GM19463 (cell line): ENCODE measurements around the gene CISD1.

Source experiments
- ATAC-seq: cut with Tn5 transposase; IDR thresholded peaks from one replicate; pipeline ENCODE4 v1.9.1; 2021; ENCODE audit warnings: mild to moderate bottlenecking, moderate library complexity; ENCODE audit not compliant: unreplicated experiment

Gene CISD1

DNA sequence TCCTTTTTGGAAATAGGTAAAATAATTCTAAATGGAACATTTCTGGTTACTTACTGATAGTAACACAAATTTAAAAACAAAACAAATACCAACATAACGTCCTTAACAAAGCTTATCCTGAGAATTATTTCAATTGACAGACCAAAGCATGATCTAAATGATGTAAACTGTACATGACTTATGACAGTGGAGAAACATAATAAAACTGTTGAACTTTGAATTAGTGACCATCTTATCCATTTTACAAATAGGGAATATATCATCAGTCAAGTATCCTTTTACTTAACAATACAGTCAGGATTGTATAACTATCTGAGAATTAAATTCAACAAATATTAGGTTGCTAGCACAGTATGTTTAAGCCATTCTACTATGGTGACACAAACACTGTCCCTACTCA is 3.7 kb upstream of the CISD1 start:
- no peak for ATAC-seq

GRCh38 chr10:58266003-58266825 is 2.7 kb upstream of the CISD1 start:
- ATAC-seq, result no peak

GRCh38 chr10:58266826-58267712 is 1.9 kb upstream of the CISD1 start:
- ATAC-seq, result peak; percentile 3

- ATAC-seq, result peak; percentile 55
Observed at GRCh38 chr10:58267713-58268453, 1.1 kb upstream of the CISD1 start, which contains the start of gene IPMK. Gene IPMK (minus strand): TSS chr10:58267894. CDS start chr10:58267611, 283 bp downstream.

- peak; percentile 0 for ATAC-seq
Observed at GRCh38 chr10:58268454-58268945, 462 bp upstream of the CISD1 start.

DNA sequence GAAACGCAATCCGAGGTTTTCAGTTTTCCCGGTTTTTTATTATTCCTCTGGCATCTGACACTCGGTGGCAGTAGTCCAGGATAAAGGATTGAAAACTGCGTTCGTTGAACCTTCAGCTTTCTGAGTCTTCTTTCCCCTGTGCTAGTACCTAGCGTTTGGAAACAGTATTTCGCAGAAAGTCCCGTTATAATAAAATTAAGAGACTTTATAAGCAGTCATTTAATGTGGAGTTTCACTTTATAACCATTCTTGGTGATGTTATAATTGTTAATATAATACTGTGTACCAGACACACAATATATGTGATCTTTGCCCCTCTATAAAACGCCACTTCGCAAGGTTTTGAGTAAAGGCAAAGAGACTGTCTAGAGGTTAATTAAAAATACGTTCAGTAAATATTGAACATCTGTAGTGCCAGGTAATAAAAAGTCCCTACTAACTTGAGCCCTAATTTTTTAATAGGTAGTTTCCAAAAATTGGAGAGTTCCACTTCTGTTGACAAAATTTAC is 874 bp downstream of the CISD1 start:
- no peak for ATAC-seq

GRCh38 chr10:58275261-58275660 is 6.3 kb downstream of the CISD1 start:
- no peak for ATAC-seq

DNA sequence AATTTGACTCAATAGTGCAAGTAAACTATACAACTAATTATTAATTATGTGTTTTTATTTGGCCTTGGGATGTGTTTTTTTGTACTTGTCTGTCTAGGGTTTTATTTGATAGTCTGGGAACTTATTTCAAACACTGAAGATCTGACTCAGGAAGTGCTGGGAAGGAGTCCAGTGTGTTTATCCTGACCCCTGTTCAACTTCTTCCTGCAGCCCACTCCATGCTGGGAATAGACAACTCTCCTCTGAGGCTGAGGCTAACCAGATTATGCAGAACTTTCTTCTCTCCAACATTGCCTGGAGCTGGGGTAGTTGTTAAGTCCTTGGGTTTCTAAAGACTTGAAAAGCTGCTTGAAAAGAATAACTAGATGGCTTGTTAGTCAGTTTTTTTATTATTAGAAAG is 6.9 kb downstream of the CISD1 start:
- ATAC-seq, result no peak

- no peak for ATAC-seq
Observed at GRCh38 chr10:58278274-58278961, 9.5 kb downstream of the CISD1 start.

DNA sequence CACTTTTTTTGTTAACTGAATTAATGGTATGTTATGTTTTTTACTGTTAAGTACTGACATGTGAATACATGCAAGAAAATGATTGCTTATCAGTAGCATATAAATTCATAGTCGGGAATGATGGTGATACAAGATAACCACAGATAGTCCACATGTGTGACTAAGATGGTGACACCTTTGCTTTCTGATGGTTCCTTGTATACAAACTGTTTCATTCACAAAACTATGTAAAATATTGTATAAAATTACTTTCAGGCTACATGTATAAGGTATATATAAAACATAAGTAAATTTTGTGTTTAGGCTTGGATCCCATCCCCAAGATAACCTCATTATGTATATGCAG is 10.0 kb downstream of the CISD1 start:
- ATAC-seq, result no peak

GRCh38 chr10:58280477-58280876 is 11.5 kb downstream of the CISD1 start:
- ATAC-seq, result no peak

- ATAC-seq, result no peak
Observed at GRCh38 chr10:58281092-58281752, 12.3 kb downstream of the CISD1 start.

DNA sequence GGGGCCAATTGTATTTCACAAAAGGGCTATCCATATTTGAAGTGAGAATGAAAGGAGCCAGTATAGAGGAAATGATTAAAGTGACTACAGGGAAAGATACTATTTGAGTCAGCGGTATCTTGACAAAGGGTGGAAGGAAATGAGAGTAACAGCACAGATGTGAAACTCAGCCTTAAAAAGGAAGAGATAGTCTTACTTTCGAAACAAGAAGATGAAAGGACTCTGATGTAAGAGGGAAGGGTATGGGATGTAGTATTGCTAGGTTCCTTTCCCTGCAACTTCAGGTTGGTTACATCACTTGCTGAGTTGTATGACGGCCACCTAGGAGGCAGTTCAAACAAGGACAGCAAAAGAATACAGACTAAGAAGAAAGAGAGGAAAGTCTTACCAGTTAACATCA is 13.7 kb downstream of the CISD1 start:
- ATAC-seq, result peak; percentile 97

- peak; percentile 93 for ATAC-seq
Observed at GRCh38 chr10:58291538-58292174, 22.7 kb downstream of the CISD1 start.

- ATAC-seq, result no peak
Observed at GRCh38 chr10:58293989-58294388, 25.0 kb downstream of the CISD1 start.

DNA sequence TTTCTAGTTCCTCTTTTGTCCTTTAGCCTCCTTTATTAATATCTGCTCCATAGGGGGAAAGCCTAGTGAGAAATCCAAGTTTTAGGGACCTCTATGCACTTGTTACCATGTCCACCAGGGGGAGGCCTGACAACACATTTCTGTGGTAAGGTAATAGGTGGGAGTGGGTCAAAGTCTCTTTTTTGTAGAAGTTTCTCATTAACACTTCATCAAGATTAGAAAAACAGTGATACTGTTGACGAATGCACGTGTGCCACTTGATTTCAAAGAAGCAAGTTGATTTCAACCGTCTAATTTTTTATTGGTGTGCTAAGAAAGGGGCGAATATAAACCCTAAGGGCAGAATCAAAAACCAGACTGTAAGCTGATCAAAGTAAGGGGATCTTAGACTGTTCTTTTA is 30.6 kb downstream of the CISD1 start:
- ATAC-seq, result peak; percentile 94

DNA sequence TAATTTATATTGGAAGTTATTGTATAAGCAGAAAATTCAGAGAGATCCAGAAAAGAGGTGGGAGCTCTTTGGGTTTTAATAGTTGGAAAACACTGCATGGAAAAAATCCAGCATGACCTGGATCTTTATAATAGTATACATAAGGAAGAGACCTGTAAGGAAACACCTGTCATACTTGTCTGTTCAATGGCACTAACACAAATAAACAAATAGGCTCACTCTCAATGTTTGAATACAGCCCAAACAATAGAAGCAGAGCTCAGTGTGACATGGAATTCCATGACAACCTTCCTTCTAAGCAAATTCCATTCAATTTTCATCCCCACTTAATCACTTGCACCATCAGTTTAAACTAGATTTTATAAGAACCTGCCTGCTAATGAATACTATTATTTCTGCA is 31.7 kb downstream of the CISD1 start:
- ATAC-seq, result no peak

DNA sequence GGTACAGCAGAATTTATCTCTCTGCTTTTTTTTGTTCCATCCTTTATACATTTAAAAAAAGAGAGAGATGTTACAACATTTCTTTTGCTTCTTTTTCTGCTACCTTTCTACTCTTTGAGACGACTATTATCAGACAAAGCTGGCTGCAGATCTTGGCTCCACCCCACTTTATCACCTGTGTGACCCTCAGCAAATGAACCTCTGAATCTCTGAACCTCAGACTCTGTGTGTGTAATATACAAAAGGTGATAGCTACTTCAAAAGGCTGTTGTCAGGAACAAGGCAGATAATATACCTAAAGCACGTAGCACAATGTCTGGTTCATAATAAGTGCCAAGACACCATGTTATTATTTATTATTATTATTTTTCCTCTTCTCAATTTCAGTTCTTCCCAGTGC is 33.3 kb downstream of the CISD1 start:
- ATAC-seq, result no peak

GRCh38 chr10:58304099-58304633 is 35.2 kb downstream of the CISD1 start:
- ATAC-seq, result no peak
